Neural cell (in vitro differentiated cells): Measurements from ENCODE around the gene MREG. TPM values are rescaled to one million over a fixed set of nuclear protein-coding genes. Genes with fewer than 3 reads are reported as not detected.
"Not testable (repeated sequence)": the region's sequence is repeated elsewhere in the genome, so short reads cannot be mapped to it uniquely, and the experiment has no call there.

ENCODE experiments used
- H2AFZ ChIP-seq: fragments of 200-600, 300-800 bp; sonication (generic), shearing (Covaris generic); 2 replicates; pipeline ENCODE4 v1.6.0; 2014; ENCODE audit warnings: low read depth, mild to moderate bottlenecking, antibody characterized with exemption, low read length, moderate library complexity
- H3F3A ChIP-seq: fragments of 200-600 bp; shearing (Covaris generic); 2 replicates; pipeline ENCODE4 v1.6.1; 2016; ENCODE audit warnings: mild to moderate bottlenecking, moderate library complexity, mixed read lengths, antibody characterized with exemption, low read length; ENCODE audit not compliant: insufficient read depth, poor library complexity, severe bottlenecking
- H3K27ac ChIP-seq: fragments of 200-600, 300-800 bp; sonication (generic), shearing (Covaris generic); 2 replicates; pipeline ENCODE4 v1.5.1; 2014; ENCODE audit warnings: mild to moderate bottlenecking, low read length, moderate library complexity
- H3K27me3 ChIP-seq: fragments of 300-800, 200-600 bp; sonication (generic), shearing (Covaris generic); 2 replicates; pipeline ENCODE4 v1.6.0; 2014; ENCODE audit warnings: mild to moderate bottlenecking, low read depth, low read length, moderate library complexity; ENCODE audit not compliant: insufficient read depth
- H3K36me3 ChIP-seq: fragments of 300-800, 200-600 bp; sonication (generic), shearing (Covaris generic); 2 replicates; pipeline ENCODE4 v1.5.1; 2014; ENCODE audit warnings: mild to moderate bottlenecking, antibody characterized with exemption, low read length, moderate library complexity; ENCODE audit not compliant: insufficient read depth
- H3K4me2 ChIP-seq: fragments of 300-800, 200-600 bp; sonication (generic), shearing (Covaris generic); 2 replicates; pipeline ENCODE4 v1.6.0; 2014; ENCODE audit warnings: mild to moderate bottlenecking, low read length
- H3K4me3 ChIP-seq: fragments of 300-800, 200-600 bp; sonication (generic), shearing (Covaris generic); 2 replicates; pipeline ENCODE4 v1.5.1; 2014; ENCODE audit warnings: mild to moderate bottlenecking, low read length, moderate library complexity
- H3K79me2 ChIP-seq: fragments of 200-600 bp; shearing (Covaris generic); replicated peaks from 2 replicates; pipeline ENCODE4 v1.6.0; 2014; ENCODE audit warnings: mild to moderate bottlenecking, low read length, moderate library complexity; ENCODE audit not compliant: insufficient read depth
- H3K9ac ChIP-seq: fragments of 300-800, 200-600 bp; sonication (generic), shearing (Covaris generic); 2 replicates; pipeline ENCODE4 v1.6.1; 2016; ENCODE audit warnings: mild to moderate bottlenecking, low read length, mixed read lengths
- H3K9me2 ChIP-seq: fragments of 200-600 bp; shearing (Covaris generic); 2 replicates; pipeline ENCODE4 v1.6.1; 2016; ENCODE audit warnings: mild to moderate bottlenecking, low read length, mixed read lengths; ENCODE audit not compliant: insufficient read depth
- H3K9me3 ChIP-seq: fragments of 200-600, 300-800 bp; sonication (generic), shearing (Covaris generic); 2 replicates; pipeline ENCODE4 v1.6.1; 2016; ENCODE audit warnings: mild to moderate bottlenecking, mixed run types, low read length, moderate library complexity, mixed read lengths
- H4K20me1 ChIP-seq: fragments of 200-600 bp; shearing (Covaris generic); 2 replicates; pipeline ENCODE4 v1.6.1; 2016; ENCODE audit warnings: mild to moderate bottlenecking, mixed run types; ENCODE audit not compliant: insufficient read depth
- EP300 ChIP-seq: fragments of 450-650 bp; conservative IDR thresholded peaks from 2 replicates; pipeline ENCODE4 v1.6.1; 2014; ENCODE audit warnings: antibody characterized with exemption, mild to moderate bottlenecking, moderate library complexity; ENCODE audit not compliant: poor library complexity, severe bottlenecking
- EZH2 ChIP-seq: fragments of 200-600, 300-800 bp; shearing (Covaris generic), sonication (generic); IDR thresholded peaks from 2 replicates; pipeline ENCODE4 v1.6.1; 2014; ENCODE audit warnings: antibody characterized with exemption, low read length, borderline replicate concordance, mild to moderate bottlenecking; ENCODE audit not compliant: insufficient read depth, poor library complexity, severe bottlenecking
- MXI1 ChIP-seq: fragments of 450-650 bp; conservative IDR thresholded peaks from 2 replicates; pipeline ENCODE4 v1.6.1; 2014; ENCODE audit warnings: antibody characterized with exemption, mild to moderate bottlenecking; ENCODE audit not compliant: poor library complexity, severe bottlenecking
- RAD21 ChIP-seq: fragments of 450-650 bp; conservative IDR thresholded peaks from 2 replicates; pipeline ENCODE4 v1.6.1; 2014; ENCODE audit warnings: antibody characterized with exemption, mild to moderate bottlenecking, moderate library complexity
- SMC3 ChIP-seq: fragments of 450-650 bp; conservative IDR thresholded peaks from 2 replicates; pipeline ENCODE4 v1.6.1; 2014; ENCODE audit warnings: antibody characterized with exemption, mild to moderate bottlenecking, moderate library complexity; ENCODE audit not compliant: poor library complexity
- TAF1 ChIP-seq: IDR thresholded peaks from 2 replicates; pipeline ENCODE4 v1.6.1; 2012; ENCODE audit warnings: low read depth
- polyA plus RNA-seq: library from polyadenylated mRNA; depleted of rRNA; stranded (reverse); fragments of >200 nt; gene quantifications from 2 replicates; pipeline ENCODE4 v1.2.3, GENCODE V29; 2014
- TF ChIP-seq, protein P1 (sequence below): fragments of 450-650 bp; IDR thresholded peaks from 2 replicates; pipeline ENCODE4 v1.5.1; 2014; ENCODE audit warnings: antibody characterized with exemption, mild to moderate bottlenecking, moderate library complexity; ENCODE audit not compliant: poor library complexity, severe bottlenecking
- TF ChIP-seq, protein P2 (sequence below): IDR thresholded peaks from 2 replicates; pipeline ENCODE4 v1.6.1; 2012; ENCODE audit warnings: borderline replicate concordance

MREG gene
- polyA plus RNA-seq, 1 donor from 2014 or later = 9.1 TPM

DNA sequence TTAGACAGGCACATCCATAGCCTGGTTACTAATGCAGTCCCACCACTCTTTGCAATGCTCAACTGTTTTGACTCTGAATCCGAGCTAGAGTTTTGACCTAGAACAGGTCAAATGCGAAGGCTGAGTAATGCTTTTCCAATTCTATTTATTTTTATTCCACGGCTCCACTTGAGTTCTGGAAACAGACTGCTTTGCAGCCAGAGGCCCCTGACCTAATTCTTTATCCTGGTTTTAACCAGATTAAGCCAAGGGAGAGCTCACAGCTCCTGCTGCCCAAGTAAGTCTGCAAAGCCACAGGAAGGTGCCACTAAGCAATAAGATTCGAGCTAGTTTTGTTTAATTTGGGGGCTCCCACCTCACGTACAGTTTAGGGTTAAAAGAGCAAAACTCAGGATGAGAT is 51.4 kb downstream of the MREG start:
- Histone ChIP-seq H3K27me3 (no peaks in the 10 kb centered on the region), H3K36me3 (no peaks in the 10 kb centered on the region), H3F3A (no peaks in the 10 kb centered on the region), H2AFZ (no peak overlapping the region), H3K9me2 (no peaks in the 10 kb centered on the region), H3K79me2 (no peaks in the 10 kb centered on the region), H3K4me2 (no peak overlapping the region), H3K9ac (no peak overlapping the region), H3K4me3 (no peak overlapping the region), H3K27ac (no peak overlapping the region), H4K20me1 (no peaks in the 10 kb centered on the region), H3K9me3 (no peaks in the 10 kb centered on the region)
- TF ChIP-seq MXI1 (no peak), RAD21 (no peak), EZH2 (no peak), SMC3 (no peak), TAF1 (no peak)
- TF ChIP-seq, protein P1, sequence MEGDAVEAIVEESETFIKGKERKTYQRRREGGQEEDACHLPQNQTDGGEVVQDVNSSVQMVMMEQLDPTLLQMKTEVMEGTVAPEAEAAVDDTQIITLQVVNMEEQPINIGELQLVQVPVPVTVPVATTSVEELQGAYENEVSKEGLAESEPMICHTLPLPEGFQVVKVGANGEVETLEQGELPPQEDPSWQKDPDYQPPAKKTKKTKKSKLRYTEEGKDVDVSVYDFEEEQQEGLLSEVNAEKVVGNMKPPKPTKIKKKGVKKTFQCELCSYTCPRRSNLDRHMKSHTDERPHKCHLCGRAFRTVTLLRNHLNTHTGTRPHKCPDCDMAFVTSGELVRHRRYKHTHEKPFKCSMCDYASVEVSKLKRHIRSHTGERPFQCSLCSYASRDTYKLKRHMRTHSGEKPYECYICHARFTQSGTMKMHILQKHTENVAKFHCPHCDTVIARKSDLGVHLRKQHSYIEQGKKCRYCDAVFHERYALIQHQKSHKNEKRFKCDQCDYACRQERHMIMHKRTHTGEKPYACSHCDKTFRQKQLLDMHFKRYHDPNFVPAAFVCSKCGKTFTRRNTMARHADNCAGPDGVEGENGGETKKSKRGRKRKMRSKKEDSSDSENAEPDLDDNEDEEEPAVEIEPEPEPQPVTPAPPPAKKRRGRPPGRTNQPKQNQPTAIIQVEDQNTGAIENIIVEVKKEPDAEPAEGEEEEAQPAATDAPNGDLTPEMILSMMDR = no peak
- TF ChIP-seq, protein P2, sequence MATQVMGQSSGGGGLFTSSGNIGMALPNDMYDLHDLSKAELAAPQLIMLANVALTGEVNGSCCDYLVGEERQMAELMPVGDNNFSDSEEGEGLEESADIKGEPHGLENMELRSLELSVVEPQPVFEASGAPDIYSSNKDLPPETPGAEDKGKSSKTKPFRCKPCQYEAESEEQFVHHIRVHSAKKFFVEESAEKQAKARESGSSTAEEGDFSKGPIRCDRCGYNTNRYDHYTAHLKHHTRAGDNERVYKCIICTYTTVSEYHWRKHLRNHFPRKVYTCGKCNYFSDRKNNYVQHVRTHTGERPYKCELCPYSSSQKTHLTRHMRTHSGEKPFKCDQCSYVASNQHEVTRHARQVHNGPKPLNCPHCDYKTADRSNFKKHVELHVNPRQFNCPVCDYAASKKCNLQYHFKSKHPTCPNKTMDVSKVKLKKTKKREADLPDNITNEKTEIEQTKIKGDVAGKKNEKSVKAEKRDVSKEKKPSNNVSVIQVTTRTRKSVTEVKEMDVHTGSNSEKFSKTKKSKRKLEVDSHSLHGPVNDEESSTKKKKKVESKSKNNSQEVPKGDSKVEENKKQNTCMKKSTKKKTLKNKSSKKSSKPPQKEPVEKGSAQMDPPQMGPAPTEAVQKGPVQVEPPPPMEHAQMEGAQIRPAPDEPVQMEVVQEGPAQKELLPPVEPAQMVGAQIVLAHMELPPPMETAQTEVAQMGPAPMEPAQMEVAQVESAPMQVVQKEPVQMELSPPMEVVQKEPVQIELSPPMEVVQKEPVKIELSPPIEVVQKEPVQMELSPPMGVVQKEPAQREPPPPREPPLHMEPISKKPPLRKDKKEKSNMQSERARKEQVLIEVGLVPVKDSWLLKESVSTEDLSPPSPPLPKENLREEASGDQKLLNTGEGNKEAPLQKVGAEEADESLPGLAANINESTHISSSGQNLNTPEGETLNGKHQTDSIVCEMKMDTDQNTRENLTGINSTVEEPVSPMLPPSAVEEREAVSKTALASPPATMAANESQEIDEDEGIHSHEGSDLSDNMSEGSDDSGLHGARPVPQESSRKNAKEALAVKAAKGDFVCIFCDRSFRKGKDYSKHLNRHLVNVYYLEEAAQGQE = no peak

DNA sequence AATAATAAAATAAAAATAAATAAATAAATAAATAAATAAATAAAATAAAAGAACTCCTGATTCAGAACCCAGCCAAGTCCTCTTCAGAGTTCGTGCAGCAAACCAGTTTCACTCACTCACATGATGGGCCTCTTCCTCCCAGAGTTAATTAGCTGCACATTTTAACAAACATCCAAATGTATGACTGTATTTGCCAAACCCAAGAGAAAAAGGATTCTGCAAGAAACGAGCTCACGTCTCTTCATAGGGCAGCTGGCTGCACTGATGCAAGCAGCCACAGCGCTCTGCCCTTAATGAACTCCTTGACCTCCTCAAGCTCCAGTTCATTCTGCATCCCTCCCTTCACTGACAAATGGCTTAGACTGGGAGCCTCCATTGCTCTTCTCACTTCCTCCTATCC is 55.1 kb downstream of the MREG start:
- Histone ChIP-seq H3K27ac (no peak overlapping the region), H3K4me2 (no peak overlapping the region)
- TF ChIP-seq EZH2 (no peak), EP300 (no peak)
- TF ChIP-seq, protein P2 = no peak

DNA sequence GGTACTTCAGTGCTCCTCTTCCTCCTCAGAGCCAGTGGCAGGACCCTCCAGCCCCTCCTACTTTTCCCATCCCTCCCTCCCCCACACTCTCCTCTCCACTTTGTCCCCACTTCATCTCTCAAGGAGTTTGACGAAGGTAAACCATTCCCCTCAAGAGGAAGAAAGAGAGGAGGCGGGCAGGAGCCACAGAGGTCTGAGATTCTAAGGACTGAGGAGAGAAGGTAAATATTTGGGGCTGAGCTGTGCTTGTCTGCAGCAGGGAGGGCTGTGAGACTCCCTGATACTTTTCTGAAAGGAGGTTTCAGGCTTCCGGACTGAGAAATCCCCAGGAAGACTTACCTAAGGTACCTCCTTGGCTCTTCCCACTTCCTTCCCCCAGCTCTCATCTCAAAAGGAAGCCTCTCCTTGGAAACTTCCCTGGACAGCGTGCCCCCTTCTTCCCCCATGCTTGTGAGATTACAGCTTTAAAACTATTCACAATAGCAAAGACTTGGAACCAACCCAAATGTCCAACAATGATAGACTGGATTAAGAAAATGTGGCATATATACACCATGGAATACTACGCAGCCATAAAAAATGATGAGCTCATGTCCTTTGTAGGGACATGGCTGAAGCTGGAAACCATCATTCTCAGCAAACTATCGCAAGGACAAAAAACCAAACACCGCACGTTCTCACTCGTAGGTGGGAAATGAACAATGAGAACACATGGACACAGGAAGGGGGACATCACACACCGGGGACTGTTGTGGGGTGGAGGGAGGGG is 55.8 kb downstream of the MREG start:
- H2AFZ ChIP-seq, H3K4me2 ChIP-seq, H3K9me2 ChIP-seq, H3K4me3 ChIP-seq, H3K9ac ChIP-seq, H3K27ac ChIP-seq, H3K27me3 ChIP-seq, H3F3A ChIP-seq, H4K20me1 ChIP-seq, H3K79me2 ChIP-seq, H3K36me3 ChIP-seq, H3K9me3 ChIP-seq: not testable (repeated sequence)

More for the DNA sequence above, 55.1 kb downstream of the MREG start:
- Histone ChIP-seq H2AFZ (no peak overlapping the region), H3F3A (no peaks in the 10 kb centered on the region), H3K4me3 (no peak overlapping the region), H4K20me1 (no peaks in the 10 kb centered on the region), H3K36me3 (no peaks in the 10 kb centered on the region), H3K9me3 (no peaks in the 10 kb centered on the region), H3K79me2 (no peaks in the 10 kb centered on the region), H3K27me3 (no peaks in the 10 kb centered on the region), H3K9me2 (no peaks in the 10 kb centered on the region), H3K9ac (no peak overlapping the region)
